Left kidney (tissue), 2 donors: ENCODE data around the gene HIP1R. TPM values are rescaled to one million over a fixed set of nuclear protein-coding genes. Genes with fewer than 3 reads are reported as not detected.
A peak's percentile ranks its signal among the peaks of the same experiment; 100 is the strongest.
"Not testable (repeated sequence)": the region's sequence is repeated elsewhere in the genome, so short reads cannot be mapped to it uniquely, and the experiment has no call there.

ENCODE experiments used
- DNase-seq: peaks from one replicate; pipeline ENCODE4 v3.0.0-alpha.2; 2013
- polyA plus RNA-seq: library from polyadenylated mRNA; unstranded; fragments of 120-200 nt; gene quantifications from one replicate; pipeline ENCODE4 v1.2.1, GENCODE V29; 2013; ENCODE audit not compliant: insufficient read length

HIP1R gene
- polyA plus RNA-seq, 1 donor, result 82.4 TPM

- DNase-seq, result no peak
Observed at GRCh38 chr12:122893208-122894153, 58.2 kb downstream of the HIP1R start.

- no peak for DNase-seq
Observed at GRCh38 chr12:122894193-122895121, 59.2 kb downstream of the HIP1R start.

- DNase-seq, result no peak
Observed at GRCh38 chr12:122895320-122895703, 60.1 kb downstream of the HIP1R start.

- peak; percentile 82 for DNase-seq
Observed at GRCh38 chr12:122895704-122896636, 60.7 kb downstream of the HIP1R start, which contains the start of gene VPS37B. TSS of gene VPS37B (minus strand) at chr12:122896124. CDS start at chr12:122896062, 62 bp downstream.

- DNase-seq, result no peak
Observed at GRCh38 chr12:122896662-122897061, 61.4 kb downstream of the HIP1R start.

GRCh38 chr12:122899887-122900286 lies 64.6 kb downstream of the HIP1R start:
- no peak for DNase-seq

GRCh38 chr12:122902854-122903692 lies 67.8 kb downstream of the HIP1R start:
- no peak for DNase-seq

GRCh38 chr12:122903693-122904034 lies 68.4 kb downstream of the HIP1R start:
- no peak for DNase-seq

GRCh38 chr12:122905258-122905657 lies 70.0 kb downstream of the HIP1R start:
- DNase-seq, result not testable (repeated sequence)

- DNase-seq, result no peak
Observed at GRCh38 chr12:122908915-122909314, 73.7 kb downstream of the HIP1R start.

GRCh38 chr12:122909442-122910288 lies 74.4 kb downstream of the HIP1R start:
- DNase-seq, result no peak

Other genes with a start within 250 kb of the HIP1R start
- gene HCAR2, start 132.1 kb upstream of the HIP1R start, polyA plus RNA-seq, result 0.57 TPM
- gene HCAR3, start 118.6 kb upstream of the HIP1R start, polyA plus RNA-seq, result 0.30 TPM
- gene HCAR1, start 104.6 kb upstream of the HIP1R start, polyA plus RNA-seq, result 3.0 TPM
- gene DENR, start 82.6 kb upstream of the HIP1R start, polyA plus RNA-seq, result 110 TPM
- gene CCDC62, start 60.9 kb upstream of the HIP1R start, polyA plus RNA-seq, result 0.60 TPM
- 23.3 TPM for gene VPS37B, start 60.7 kb downstream of the HIP1R start, polyA plus RNA-seq
- gene ABCB9, start 131.0 kb downstream of the HIP1R start, polyA plus RNA-seq, result 8.4 TPM
- 14.5 TPM for gene OGFOD2, start 139.8 kb downstream of the HIP1R start, polyA plus RNA-seq
- 152 TPM for gene ARL6IP4, start 145.2 kb downstream of the HIP1R start, polyA plus RNA-seq